Fibroblast of lung (primary cell): ENCODE measurements around the gene NTPCR. TPM values are rescaled to one million over a fixed set of nuclear protein-coding genes. Genes with fewer than 3 reads are reported as not detected.

Experiments
- DNase-seq, 2 donors: peaks; one replicate each; pipeline versions ENCODE4 v3.0.0 to v3.0.0-alpha.2; 2010; ENCODE audit warnings: low read depth in 2 of 2
- H2AFZ ChIP-seq: 2 replicates; pipeline ENCODE4 v1.5.1; 2012; ENCODE audit warnings: low read length, control low read depth, inconsistent platforms
- H3K27ac ChIP-seq: 2 replicates; pipeline ENCODE4 v1.5.1; 2011; ENCODE audit warnings: low read length, control low read depth; ENCODE audit not compliant: insufficient read depth
- H3K27me3 ChIP-seq: 2 replicates; pipeline ENCODE4 v1.5.1; 2011; ENCODE audit warnings: mild to moderate bottlenecking, low read length; ENCODE audit not compliant: control insufficient read depth, insufficient read depth
- H3K36me3 ChIP-seq: 2 replicates; pipeline ENCODE4 v1.5.1; 2011; ENCODE audit warnings: low read length; ENCODE audit not compliant: control insufficient read depth, insufficient read depth
- H3K4me1 ChIP-seq: 2 replicates; pipeline ENCODE4 v1.5.1; 2011; ENCODE audit warnings: low read length; ENCODE audit not compliant: control insufficient read depth, insufficient read depth; ENCODE audit errors: extremely low read depth
- H3K4me2 ChIP-seq: 2 replicates; pipeline ENCODE4 v1.5.1; 2011; ENCODE audit warnings: low read length, control low read depth; ENCODE audit not compliant: insufficient read depth; ENCODE audit errors: extremely low read depth
- H3K4me3 ChIP-seq, 4 experiments: fragments of 200-600 bp in 1 of 4; sonication (generic) in 1 of 4; replicated peaks in 1 of 4; 2 replicates each; pipeline ENCODE4 v1.5.1; 2011 to 2016; ENCODE audit warnings: low read length in 4 of 4, low read depth in 3 of 4, mild to moderate bottlenecking in 3 of 4, control low read depth in 2 of 4, inconsistent platforms in 1 of 4, mixed read lengths in 1 of 4; ENCODE audit not compliant: insufficient read depth in 1 of 4; ENCODE audit errors: control extremely low read depth in 1 of 4
- H3K79me2 ChIP-seq: 2 replicates; pipeline ENCODE4 v1.5.1; 2012; ENCODE audit warnings: mild to moderate bottlenecking, low read length, inconsistent platforms; ENCODE audit not compliant: control insufficient read depth, insufficient read depth
- H3K9ac ChIP-seq: 2 replicates; pipeline ENCODE4 v1.5.1; 2011; ENCODE audit warnings: mild to moderate bottlenecking, low read length, control low read depth; ENCODE audit not compliant: insufficient read depth
- H3K9me3 ChIP-seq: 2 replicates; pipeline ENCODE4 v1.5.1; 2012; ENCODE audit warnings: low read depth, low read length; ENCODE audit not compliant: control insufficient read depth, insufficient read depth
- H4K20me1 ChIP-seq: 2 replicates; pipeline ENCODE4 v1.5.1; 2011; ENCODE audit warnings: low read length; ENCODE audit not compliant: control insufficient read depth, insufficient read depth; ENCODE audit errors: extremely low read depth
- CTCF ChIP-seq, 2 donors: IDR thresholded peaks in 1 of 2; conservative IDR thresholded peaks in 1 of 2; 1 replicate in 1 of 2; 2 replicates in 1 of 2; pipeline ENCODE4 v1.5.1; 2011 to 2012; ENCODE audit warnings: low read length in 2 of 2, control low read depth in 1 of 2, inconsistent platforms in 1 of 2, low read depth in 1 of 2, mild to moderate bottlenecking in 1 of 2
- EZH2 ChIP-seq: IDR thresholded peaks from 2 replicates; pipeline ENCODE4 v1.5.1; 2012; ENCODE audit warnings: low read length, control low read depth, mild to moderate bottlenecking; ENCODE audit errors: missing control alignments
- polyA plus RNA-seq, 2 donors: library from polyadenylated mRNA; depleted of rRNA in 1 of 2; stranded (reverse) in 1 of 2; unstranded in 1 of 2; fragments of >200 nt; gene quantifications; 2 replicates each; pipeline ENCODE4 v1.2.1, GENCODE V29; 2011 to 2012; ENCODE audit warnings: missing spikeins in 1 of 2
- total RNA-seq: library from RNA; depleted of rRNA; stranded (reverse); fragments of >200 nt; gene quantifications from 2 replicates; pipeline ENCODE4 v1.2.1, GENCODE V29; 2014

The NTPCR gene
- total and polyA plus RNA-seq, 2 donors (not counting 1 experiment from before 2014, with no cell fraction given): 23.0 to 27.9 TPM

- TF ChIP-seq CTCF (conservative IDR thresholded peaks at IDR 0.05 in 1 of 2, IDR thresholded peaks at IDR 0.05 in 1 of 2; ENCODE audit: low read depth in 1 of 2, low read length in 2 of 2) (no peak), EZH2 (no peak)
- no peaks in the 10 kb centered on the region for H3K79me2 ChIP-seq
- no peak overlapping the region for H2AFZ ChIP-seq
- no peak overlapping the region for H3K9ac ChIP-seq
- H3K4me1 ChIP-seq: no peaks in the 10 kb centered on the region
- H3K36me3 ChIP-seq: no peaks in the 10 kb centered on the region
- no peaks in the 10 kb centered on the region for H3K27me3 ChIP-seq
- H3K27ac ChIP-seq: no peak overlapping the region
- no peaks in the 10 kb centered on the region for H4K20me1 ChIP-seq
- H3K4me2 ChIP-seq: no peak overlapping the region
- no peaks in the 10 kb centered on the region for H3K9me3 ChIP-seq
- DNase-seq: no peak
- no peak overlapping the region for H3K4me3 ChIP-seq
Measured at GRCh38 chr1:232902774-232903350, 47.5 kb upstream of the NTPCR start.

GRCh38 chr1:232904131-232904530, 46.3 kb upstream of the NTPCR start:
- no peaks in the 10 kb centered on the region for H3K36me3 ChIP-seq
- H3K9me3 ChIP-seq: no peaks in the 10 kb centered on the region
- no peak overlapping the region for H3K4me2 ChIP-seq
- no peaks in the 10 kb centered on the region for H4K20me1 ChIP-seq
- no peak overlapping the region for H3K4me3 ChIP-seq
- H3K9ac ChIP-seq: no peak overlapping the region
- H3K27ac ChIP-seq: no peak overlapping the region
- no peaks in the 10 kb centered on the region for H3K27me3 ChIP-seq
- no peak overlapping the region for H2AFZ ChIP-seq
- TF ChIP-seq EZH2 (no peak), CTCF (conservative IDR thresholded peaks at IDR 0.05 in 1 of 2, IDR thresholded peaks at IDR 0.05 in 1 of 2; ENCODE audit: low read depth in 1 of 2, low read length in 2 of 2) (no peak)
- no peak for DNase-seq
- H3K4me1 ChIP-seq: no peaks in the 10 kb centered on the region
- H3K79me2 ChIP-seq: no peaks in the 10 kb centered on the region

GRCh38 chr1:232904566-232904965, 45.8 kb upstream of the NTPCR start:
- DNase-seq: peak; percentile 50 to 87

More at GRCh38 chr1:232904566-232904965, 45.8 kb upstream of the NTPCR start:
- TF ChIP-seq CTCF (conservative IDR thresholded peaks at IDR 0.05 in 1 of 2, IDR thresholded peaks at IDR 0.05 in 1 of 2; ENCODE audit: low read depth in 1 of 2, low read length in 2 of 2) (no peak), EZH2 (no peak)
- H3K79me2 ChIP-seq: no peaks in the 10 kb centered on the region
- H3K4me1 ChIP-seq: no peaks in the 10 kb centered on the region
- H3K4me3 ChIP-seq: no peak overlapping the region
- no peaks in the 10 kb centered on the region for H3K9me3 ChIP-seq
- no peaks in the 10 kb centered on the region for H3K27me3 ChIP-seq
- no peak overlapping the region for H3K27ac ChIP-seq
- H3K4me2 ChIP-seq: no peak overlapping the region
- no peaks in the 10 kb centered on the region for H3K36me3 ChIP-seq
- H2AFZ ChIP-seq: no peak overlapping the region
- H3K9ac ChIP-seq: no peak overlapping the region
- no peaks in the 10 kb centered on the region for H4K20me1 ChIP-seq
